Measurements from ENCODE around the gene CGAS.
A peak's percentile ranks its signal among the peaks of the same experiment; 100 is the strongest.
"Not testable (repeated sequence)": the region's sequence is repeated elsewhere in the genome, so short reads cannot be mapped to it uniquely, and the experiment has no call there.

Gene CGAS

DNA sequence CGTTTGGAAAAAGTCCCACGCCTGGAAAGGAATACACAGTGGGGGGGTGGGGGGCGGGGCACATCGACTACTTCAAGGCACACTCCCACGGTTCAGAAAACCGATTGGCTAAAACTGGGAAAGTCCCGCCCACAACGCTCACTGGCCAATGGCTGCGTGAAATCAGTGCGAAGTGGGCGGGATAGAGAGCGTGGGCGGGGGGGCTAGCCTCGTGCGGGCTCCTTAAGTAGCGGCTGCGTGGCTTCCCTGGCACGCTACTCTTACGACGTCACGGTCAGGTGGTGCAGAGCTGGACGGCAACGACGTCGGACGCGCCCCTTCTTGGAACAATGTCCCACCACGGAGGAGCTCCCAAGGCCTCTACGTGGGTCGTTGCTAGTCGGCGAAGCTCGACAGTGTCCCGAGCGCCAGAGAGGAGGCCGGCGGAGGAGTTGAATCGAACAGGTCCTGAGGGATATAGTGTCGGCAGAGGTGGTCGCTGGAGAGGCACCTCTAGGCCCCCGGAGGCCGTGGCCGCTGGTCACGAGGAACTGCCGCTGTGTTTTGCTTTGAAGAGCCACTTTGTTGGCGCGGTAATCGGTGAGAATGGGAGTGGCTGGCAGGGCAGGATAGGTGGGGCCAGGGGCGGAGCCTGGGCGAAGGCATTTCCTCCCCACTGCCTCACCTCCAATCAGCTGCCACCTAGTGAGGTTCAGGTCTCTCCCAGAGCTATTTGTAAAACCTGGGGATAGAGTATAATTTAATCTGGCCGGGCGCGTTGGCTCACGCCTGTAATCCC lies 57.3 kb downstream of the CGAS start, which contains the start of gene DDX43:
TSS of gene DDX43 (plus strand) at position 252 of the 778 bp plus-strand sequence. CDS start at position 330, 78 bp downstream.
- DNase-seq: no peak

DNA sequence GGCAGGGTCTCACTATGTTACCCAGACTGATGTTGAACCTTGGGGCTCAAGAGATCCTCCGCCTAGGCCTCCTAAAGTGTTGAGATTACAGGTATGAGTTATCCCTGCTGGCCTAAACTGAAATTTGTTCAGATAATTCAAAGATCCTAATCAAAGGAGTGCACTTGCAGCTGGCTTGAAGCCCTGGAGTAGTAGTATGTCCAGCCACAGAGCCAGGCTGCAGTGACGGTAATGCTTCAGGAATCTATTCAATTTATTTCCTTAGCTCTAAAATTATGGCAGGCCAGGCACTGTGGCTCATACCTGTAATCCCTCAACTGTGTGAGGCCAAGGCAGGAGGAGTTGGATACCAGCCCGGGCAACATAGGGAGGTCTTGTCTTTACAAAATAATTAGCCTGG lies 58.8 kb downstream of the CGAS start:
- no peak for DNase-seq

DNA sequence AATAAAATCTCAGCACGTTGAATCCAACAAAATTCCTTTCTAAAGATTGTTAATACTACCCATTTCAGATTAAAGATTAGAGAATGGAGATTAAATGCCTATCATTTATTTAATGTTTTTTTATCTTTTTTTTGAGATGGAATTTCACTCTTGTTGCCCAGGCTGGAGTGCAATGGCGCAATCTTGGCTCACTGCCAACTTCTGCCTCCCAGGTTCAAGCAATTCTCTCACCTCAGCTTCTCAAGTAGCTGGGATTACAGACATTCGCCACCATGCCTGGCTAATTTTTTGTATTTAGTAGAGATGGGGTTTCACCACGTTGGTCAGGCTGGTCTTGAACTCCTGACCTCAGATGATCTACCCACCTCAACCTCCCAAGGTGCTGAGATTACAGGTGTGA lies 59.9 kb downstream of the CGAS start:
- not testable (repeated sequence) for DNase-seq

DNA sequence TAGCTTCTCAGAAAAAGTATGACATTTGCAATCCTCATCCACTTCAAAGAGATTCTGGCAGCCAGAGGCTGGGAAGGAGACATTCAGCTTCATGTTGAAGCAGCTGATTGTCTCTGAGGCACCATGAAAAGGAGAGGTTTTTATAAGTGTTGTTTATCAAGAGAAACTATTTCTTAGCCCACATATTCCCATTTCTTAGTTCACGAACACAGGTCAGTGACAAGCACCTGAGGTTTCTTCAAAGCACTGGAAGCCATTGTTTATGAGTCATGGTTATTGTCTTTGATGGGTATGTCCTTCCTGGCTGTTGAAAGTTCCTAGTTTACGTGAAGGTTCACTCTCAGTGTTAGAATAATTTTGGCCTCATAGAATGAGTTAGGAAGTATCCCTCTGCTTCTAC lies 60.4 kb downstream of the CGAS start:
- DNase-seq: no peak

DNA sequence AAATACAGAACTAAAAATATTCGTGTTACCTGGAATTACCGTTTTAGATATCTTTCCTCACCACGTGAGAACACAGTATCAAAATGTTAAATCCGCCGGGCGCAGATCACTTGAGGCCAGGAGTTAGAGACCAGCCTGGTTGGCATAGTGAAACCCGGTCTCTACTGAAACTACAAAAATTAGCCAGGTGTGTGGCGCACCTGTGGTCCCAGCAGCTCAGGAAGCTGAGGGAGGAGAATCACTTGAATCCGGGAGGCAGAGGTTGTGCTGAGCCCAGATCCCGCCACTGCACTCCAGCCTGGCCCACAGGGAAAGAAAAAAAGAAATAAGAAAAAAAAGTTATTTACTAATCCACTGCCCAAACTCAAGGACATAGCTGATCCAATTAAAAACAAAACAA lies 62.2 kb downstream of the CGAS start:
- DNase-seq: no peak

DNA sequence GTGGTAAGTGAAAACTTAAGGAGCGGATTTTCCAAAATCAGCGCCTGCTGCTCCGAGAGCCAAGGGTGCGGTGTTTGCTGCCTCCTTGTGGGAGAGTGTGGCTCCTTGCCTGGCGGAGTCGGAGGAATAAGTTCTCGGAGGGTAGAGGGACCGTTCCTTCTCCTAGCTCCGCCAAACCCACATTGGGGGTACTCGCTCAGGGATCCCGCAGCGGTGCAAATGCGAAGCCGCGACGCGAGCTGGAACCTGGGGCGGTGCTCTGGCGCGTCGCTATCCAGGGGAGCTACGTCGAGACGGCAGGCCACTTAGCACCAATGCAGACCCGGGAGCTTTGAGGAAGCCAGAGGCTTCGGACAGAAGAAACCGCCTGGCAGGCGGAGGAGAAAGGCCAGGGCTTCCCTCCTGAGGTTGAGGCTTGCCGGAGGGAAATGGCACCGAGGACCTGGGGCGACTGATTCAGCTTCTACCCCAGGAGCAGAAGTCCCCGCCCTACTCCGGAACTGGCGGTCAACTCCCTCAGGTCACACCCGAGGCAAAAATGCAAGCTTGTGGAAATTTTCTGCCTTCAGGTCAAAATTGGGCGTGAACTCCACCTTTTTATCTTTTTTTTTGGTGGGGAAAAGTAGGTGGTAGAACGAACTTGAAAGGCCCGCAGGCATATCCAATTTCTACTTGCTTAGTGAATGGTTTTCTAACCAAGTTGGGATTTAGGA lies 63.1 kb downstream of the CGAS start:
- DNase-seq: peak in 1 of 2 donors; percentile 62

DNA sequence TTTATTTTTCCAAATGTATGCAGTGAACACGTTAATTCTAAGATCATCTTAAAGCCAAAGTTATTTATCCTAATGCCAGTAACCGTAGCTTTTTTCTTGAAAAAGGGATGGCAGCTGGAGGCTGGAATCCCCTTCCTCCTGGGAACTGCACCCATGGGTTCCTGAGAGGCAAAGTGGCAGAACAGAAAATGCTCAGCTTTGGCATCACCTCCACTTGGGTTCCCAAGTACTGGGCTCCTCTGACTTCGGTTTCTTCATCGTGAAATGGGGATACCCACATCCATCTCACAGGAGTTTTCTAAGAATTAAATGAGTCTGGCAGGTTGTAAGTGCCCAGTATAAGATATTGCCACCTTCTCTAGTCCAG lies 63.7 kb downstream of the CGAS start:
- no peak for DNase-seq

DNA sequence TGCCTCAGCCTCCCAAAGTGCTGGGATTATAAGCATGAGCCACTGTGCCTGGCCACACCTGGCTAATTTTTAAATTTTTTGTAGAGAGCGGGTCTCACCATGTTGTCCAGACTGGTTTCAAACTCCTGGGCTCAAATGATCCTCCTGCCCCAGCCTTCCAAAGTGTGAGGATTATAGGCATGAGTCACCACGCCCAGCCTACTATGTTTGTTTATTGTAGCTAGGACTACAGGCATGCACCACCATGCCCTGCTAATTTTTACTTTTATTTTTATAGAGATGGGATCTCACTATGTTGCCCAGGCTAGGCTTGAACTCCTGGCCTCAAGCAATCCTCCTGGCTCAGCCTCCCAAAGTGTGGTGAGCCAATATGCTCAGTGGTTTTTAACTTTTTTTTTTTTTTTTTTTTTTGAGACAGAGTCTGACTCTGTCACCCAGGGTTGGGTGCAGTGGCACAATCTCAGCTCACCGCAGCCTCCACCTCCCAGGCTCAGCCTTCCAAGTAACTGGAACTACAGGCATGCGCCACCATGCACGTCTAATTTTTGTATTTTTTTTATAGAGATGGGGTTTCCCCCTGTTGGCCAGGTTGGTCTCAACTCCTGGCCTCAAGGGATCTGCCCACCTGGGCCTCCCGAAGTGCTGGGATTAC lies 69.5 kb downstream of the CGAS start:
- no peak for DNase-seq

DNA sequence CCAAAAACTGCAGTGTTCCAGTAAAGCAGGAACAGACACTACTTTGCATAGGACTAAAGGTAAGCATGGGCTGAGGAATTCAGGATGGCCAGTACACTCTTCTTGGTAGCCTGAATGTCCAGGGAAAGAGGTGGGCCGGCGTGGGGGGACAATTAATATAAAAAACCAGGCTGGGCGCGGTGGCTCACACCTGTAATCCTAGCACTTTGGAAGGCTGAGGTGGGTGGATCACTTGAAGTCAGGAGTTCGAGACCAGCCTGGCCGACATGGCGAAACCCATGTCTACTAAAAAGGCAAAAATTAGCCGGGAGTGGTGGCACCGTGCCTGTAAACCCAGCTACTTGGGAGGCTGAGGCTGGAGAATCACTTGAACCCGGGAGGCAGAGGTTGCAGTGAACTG lies 70.6 kb downstream of the CGAS start:
- DNase-seq: not testable (repeated sequence)

DNA sequence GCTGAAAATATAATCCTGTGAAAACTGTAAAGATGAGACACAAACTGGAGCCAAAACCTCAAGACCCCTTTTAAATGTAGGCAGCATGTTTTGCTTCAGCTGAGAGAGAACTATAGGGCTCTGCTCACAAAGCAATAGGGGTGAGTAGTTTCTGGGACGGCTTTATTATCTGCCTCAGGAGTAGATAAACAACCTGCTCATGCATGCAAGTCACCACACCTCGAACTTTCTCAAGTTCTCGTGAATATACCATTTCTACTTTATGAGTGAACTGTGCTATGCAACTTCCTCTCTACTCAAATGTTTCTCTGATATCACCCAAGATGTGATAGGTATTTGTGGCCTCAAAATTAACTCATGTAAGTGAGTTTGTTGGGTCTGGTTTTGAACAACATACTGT lies 74.9 kb downstream of the CGAS start:
- no peak for DNase-seq

DNA sequence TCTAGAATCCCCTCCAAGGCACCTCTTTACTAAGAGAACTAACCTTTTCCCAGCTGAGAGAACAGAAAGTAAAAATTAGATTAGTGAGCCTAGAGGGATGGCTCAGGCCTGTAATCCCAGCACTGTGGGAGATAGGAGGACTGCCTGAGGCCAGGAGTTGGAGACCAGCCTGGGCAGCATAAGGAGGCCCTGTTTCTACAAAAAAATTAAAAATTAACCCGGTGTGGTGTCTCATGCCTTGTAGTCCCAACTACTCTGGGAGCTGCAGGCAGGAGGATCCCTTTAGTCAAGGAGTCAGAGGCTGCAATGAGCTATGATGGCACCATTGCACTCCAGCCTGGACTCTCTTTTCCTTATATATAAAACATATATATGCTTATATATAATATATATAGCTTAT lies 76.9 kb downstream of the CGAS start:
- DNase-seq: no peak

Data from bone marrow (tissue), 2 donors.